Measurements from ENCODE around the gene LRRC43.
A peak's percentile ranks its signal among the peaks of the same experiment; 100 is the strongest.

The LRRC43 gene

DNA sequence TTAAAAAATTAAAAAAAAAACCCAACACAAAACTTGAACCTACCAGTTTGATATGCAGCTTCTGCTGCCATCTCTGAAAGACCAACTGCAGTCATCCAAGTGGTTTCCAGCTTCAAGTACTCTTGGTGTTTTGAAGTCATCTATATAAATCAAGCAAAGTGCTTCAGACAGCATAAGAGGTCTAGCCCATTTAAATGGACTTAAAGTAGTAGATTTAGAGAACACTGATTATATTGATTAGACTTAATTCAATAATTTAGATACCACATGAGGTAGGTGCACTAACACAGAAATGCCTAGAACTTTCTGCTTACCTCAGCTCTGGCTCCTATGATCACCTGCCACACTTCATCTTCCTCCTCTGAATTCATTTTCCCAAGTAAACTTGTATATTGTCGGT is 33.5 kb downstream of the LRRC43 start:
- H3K4me3 ChIP-seq (replicated peaks; ENCODE audit: low read depth, low read length), result no peak overlapping the region
- TF ChIP-seq, protein P1, sequence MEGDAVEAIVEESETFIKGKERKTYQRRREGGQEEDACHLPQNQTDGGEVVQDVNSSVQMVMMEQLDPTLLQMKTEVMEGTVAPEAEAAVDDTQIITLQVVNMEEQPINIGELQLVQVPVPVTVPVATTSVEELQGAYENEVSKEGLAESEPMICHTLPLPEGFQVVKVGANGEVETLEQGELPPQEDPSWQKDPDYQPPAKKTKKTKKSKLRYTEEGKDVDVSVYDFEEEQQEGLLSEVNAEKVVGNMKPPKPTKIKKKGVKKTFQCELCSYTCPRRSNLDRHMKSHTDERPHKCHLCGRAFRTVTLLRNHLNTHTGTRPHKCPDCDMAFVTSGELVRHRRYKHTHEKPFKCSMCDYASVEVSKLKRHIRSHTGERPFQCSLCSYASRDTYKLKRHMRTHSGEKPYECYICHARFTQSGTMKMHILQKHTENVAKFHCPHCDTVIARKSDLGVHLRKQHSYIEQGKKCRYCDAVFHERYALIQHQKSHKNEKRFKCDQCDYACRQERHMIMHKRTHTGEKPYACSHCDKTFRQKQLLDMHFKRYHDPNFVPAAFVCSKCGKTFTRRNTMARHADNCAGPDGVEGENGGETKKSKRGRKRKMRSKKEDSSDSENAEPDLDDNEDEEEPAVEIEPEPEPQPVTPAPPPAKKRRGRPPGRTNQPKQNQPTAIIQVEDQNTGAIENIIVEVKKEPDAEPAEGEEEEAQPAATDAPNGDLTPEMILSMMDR (IDR thresholded peaks at IDR 0.05; ENCODE audit: low read depth, low read length, missing control alignments), result no peak
- no peak for DNase-seq (ENCODE audit: extremely low read depth, low read depth)

DNA sequence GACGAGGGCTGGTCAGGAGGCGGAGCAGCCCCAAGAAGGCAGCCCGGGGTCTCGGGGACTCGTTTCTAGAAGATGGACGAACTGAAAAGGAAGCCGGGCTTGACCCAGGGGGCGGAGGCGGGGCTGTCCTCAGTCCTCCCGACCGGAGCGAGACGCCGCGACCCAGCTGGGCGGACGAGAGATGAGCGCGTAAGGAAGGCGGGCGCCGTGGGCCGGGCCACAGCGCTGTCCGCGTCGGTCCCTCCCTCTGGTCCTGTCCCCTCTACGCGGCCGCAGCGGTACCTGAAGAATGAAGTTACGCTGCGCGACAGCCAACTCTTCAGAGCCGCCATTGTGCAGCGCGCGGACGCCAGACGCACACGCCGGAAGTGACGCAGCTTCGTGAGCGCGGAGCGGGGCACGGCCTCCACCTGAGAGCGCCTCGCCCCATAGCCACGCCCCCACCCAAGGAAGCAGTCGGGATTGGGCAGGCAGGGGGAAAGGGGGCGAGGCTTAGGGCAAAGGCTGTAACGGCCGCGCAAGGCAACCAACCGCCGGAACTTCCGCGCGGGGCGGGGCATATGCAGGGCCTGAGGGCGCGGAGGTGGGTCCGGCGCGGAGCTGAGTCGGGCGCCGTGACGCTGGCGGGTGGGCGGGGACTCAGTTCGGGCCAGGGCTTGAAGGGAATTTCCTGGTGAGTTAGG is 42.9 kb downstream of the LRRC43 start, which contains the start of gene DIABLO:
Gene DIABLO, minus strand, starts transcription at position 370 of the 683 bp plus-strand sequence. Its CDS starts 38 bp downstream, at position 332.
- DNase-seq (ENCODE audit: extremely low read depth, low read depth), result peak; percentile 94
- TF ChIP-seq, protein P1 (IDR thresholded peaks at IDR 0.05; ENCODE audit: low read depth, low read length, missing control alignments), result no peak
- H3K4me3 ChIP-seq (replicated peaks; ENCODE audit: low read depth, low read length), result peak within 1 kb of the TSS; percentile 98

DNA sequence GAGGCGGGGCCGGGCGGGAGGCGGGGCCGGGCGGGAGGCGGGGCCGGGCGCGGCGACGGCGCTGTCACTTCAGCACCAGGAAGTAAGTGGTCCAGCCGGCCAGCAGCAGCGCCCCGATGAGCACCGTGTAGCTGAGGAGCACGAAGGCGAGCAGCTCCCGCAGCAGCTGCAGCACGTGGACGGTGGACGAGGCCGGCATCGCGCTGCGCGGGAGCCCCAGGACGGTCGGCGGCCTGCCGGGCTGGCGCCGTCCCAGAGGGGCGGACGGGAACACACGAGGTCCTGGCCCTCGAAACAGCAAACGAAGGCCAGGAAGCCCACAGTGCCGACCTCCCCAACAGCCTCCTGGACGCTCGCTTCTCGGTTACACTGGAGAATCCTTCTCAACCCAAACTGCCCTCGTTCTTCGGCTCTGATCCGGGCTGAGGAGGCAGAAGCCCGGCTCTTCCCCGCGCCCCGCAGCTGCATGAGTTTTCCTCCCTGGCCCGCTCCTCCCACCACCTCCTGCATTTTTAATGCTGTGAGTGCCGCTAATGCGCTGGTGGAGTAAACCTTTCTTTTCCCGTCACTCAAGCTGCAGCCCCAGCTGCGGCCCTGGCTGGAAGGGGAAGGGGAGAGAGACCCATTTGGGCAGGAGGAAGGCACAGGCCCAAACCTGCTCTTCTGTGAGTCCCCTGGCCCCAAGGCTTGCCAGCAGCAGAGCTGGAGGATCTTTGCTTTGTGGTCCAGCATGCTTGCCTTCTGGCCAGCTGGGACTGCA is 43.6 kb downstream of the LRRC43 start:
- DNase-seq (ENCODE audit: extremely low read depth, low read depth), result no peak
- H3K4me3 ChIP-seq (replicated peaks; ENCODE audit: low read depth, low read length), result peak overlapping the region; percentile 38
- TF ChIP-seq, protein P1 (IDR thresholded peaks at IDR 0.05; ENCODE audit: low read depth, low read length, missing control alignments), result no peak

DNA sequence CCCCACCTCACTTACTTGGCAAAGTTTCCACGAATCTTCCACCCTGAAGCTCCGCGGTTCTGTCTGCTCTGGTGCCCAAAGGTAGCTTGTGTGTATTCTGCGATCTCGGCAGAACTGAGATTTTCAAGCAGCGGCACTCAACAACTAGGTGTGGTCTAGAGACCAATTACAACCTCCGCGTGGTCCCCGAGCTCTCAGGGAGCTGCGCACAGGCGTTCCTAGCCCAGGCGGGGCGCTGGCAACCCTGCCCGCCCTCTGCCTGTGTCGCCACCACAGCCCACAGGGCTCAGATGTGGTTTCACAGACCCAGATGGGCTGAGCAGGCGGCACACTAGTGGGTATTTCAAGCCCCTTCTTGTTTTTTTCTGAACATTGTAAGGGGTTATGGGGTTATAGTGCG is 44.4 kb downstream of the LRRC43 start:
- DNase-seq (ENCODE audit: extremely low read depth, low read depth), result no peak
- H3K4me3 ChIP-seq (replicated peaks; ENCODE audit: low read depth, low read length), result no peak overlapping the region
- TF ChIP-seq, protein P1 (IDR thresholded peaks at IDR 0.05; ENCODE audit: low read depth, low read length, missing control alignments), result no peak

DNA sequence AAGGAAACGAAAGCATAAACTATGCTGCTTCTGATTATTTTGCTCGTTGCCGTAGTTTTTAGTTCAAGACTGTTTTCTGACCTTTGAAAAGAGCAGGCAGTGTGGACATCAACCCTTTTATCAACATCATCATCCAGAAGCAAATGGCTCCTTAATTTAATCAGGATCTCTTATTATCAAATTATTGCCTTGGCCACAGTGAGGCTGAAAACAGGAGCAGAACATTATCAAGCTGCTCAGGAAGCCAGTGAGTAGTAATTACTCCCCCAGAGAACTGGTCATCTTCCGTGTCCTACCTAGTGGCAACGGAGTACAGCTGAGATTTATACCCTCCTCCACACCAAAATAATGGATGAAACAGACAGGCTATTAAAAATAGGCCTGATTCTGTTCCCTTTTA is 45.2 kb downstream of the LRRC43 start:
- no peak overlapping the region for H3K4me3 ChIP-seq (replicated peaks; ENCODE audit: low read depth, low read length)
- DNase-seq (ENCODE audit: extremely low read depth, low read depth), result no peak
- TF ChIP-seq, protein P1 (IDR thresholded peaks at IDR 0.05; ENCODE audit: low read depth, low read length, missing control alignments), result no peak

DNA sequence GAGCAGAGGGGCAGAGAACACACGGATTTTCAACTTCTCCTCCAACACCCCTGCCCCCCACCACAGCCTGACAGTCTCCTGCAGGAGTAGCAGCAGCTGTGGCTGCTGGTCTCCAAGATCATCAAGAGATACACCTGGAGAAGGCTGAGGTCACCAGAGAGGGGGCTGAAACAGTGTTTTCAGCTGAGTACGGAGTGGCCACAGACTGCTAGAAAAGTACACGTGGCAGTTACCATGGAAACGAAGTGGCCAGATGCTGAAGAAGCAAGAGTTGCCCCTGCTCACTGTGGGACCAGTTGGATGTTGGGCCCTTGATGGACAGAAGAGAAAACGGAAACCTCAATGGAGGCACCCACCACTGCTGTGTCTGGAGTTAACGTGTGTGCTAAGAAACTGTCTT is 47.9 kb downstream of the LRRC43 start:
- TF ChIP-seq, protein P1 (IDR thresholded peaks at IDR 0.05; ENCODE audit: low read depth, low read length, missing control alignments), result no peak

More for the DNA sequence above, 47.9 kb downstream of the LRRC43 start:
- no peak for DNase-seq (ENCODE audit: extremely low read depth, low read depth)
- no peak overlapping the region for H3K4me3 ChIP-seq (replicated peaks; ENCODE audit: low read depth, low read length)

Measured in HFF-Myc (cell line).